Activated T-cell treated with anti-CD3 and anti-CD28 coated beads, Interleukin-2, amount 50 U/mL, for 48 hours (primary cell): Measurements from ENCODE around the gene MAMSTR.
A peak's percentile ranks its signal among the peaks of the same experiment; 100 is the strongest.
"Not testable (repeated sequence)": the region's sequence is repeated elsewhere in the genome, so short reads cannot be mapped to it uniquely, and the experiment has no call there.

Experiments
- DNase-seq, 2 experiments: peaks; one replicate each; pipeline ENCODE4 v3.0.0-alpha.2; 2020

Gene MAMSTR

GRCh38 chr19:48718106-48718505, 1.4 kb downstream of the MAMSTR start:
- not testable (repeated sequence) for DNase-seq

GRCh38 chr19:48716562-48717291, 2.8 kb downstream of the MAMSTR start:
- no peak for DNase-seq

- DNase-seq: no peak
Measured at GRCh38 chr19:48715681-48716171, 3.8 kb downstream of the MAMSTR start.

- no peak for DNase-seq
Measured at GRCh38 chr19:48714759-48715675, 4.5 kb downstream of the MAMSTR start.

- peak; percentile 99 for DNase-seq
Measured at GRCh38 chr19:48713864-48714755, 5.4 kb downstream of the MAMSTR start.

- peak in 1 of 2 experiments; percentile 35 for DNase-seq
Measured at GRCh38 chr19:48713041-48713863, 6.3 kb downstream of the MAMSTR start.

- no peak for DNase-seq
Measured at GRCh38 chr19:48711106-48711662, 8.3 kb downstream of the MAMSTR start.

- no peak for DNase-seq
Measured at GRCh38 chr19:48708471-48708870, 11.1 kb downstream of the MAMSTR start.

- no peak for DNase-seq
Measured at GRCh38 chr19:48705431-48705830, 14.1 kb downstream of the MAMSTR start.

- DNase-seq: no peak
Measured at GRCh38 chr19:48703316-48703715, 16.2 kb downstream of the MAMSTR start.

- no peak for DNase-seq
Measured at GRCh38 chr19:48702701-48703100, 16.8 kb downstream of the MAMSTR start.

GRCh38 chr19:48698046-48698445, 21.5 kb downstream of the MAMSTR start:
- no peak for DNase-seq

- DNase-seq: no peak
Measured at GRCh38 chr19:48696353-48697010, 23.0 kb downstream of the MAMSTR start.

- DNase-seq: no peak
Measured at GRCh38 chr19:48695743-48696352, 23.7 kb downstream of the MAMSTR start, which contains the start of gene FUT2. Gene FUT2, plus strand, starts transcription at chr19:48695971. Its CDS starts 6,986 bp downstream, at chr19:48702957.

- not testable (repeated sequence) for DNase-seq
Measured at GRCh38 chr19:48693629-48694028, 25.9 kb downstream of the MAMSTR start.

- DNase-seq: no peak
Measured at GRCh38 chr19:48689449-48689848, 30.1 kb downstream of the MAMSTR start.

- DNase-seq: no peak
Measured at GRCh38 chr19:48687776-48688175, 31.7 kb downstream of the MAMSTR start.

- not testable (repeated sequence) for DNase-seq
Measured at GRCh38 chr19:48686637-48687036, 32.9 kb downstream of the MAMSTR start.

GRCh38 chr19:48686088-48686487, 33.4 kb downstream of the MAMSTR start:
- no peak for DNase-seq

GRCh38 chr19:48685583-48685982, 33.9 kb downstream of the MAMSTR start:
- no peak for DNase-seq
